ENCODE results near the gene CLPSL2. TPM values are rescaled to one million over a fixed set of nuclear protein-coding genes. Genes with fewer than 3 reads are reported as not detected.
A peak's percentile ranks its signal among the peaks of the same experiment; 100 is the strongest.

Gene CLPSL2
- total RNA-seq, 2 donors from 2014 or later: 1.1 to 2.1 TPM

DNA sequence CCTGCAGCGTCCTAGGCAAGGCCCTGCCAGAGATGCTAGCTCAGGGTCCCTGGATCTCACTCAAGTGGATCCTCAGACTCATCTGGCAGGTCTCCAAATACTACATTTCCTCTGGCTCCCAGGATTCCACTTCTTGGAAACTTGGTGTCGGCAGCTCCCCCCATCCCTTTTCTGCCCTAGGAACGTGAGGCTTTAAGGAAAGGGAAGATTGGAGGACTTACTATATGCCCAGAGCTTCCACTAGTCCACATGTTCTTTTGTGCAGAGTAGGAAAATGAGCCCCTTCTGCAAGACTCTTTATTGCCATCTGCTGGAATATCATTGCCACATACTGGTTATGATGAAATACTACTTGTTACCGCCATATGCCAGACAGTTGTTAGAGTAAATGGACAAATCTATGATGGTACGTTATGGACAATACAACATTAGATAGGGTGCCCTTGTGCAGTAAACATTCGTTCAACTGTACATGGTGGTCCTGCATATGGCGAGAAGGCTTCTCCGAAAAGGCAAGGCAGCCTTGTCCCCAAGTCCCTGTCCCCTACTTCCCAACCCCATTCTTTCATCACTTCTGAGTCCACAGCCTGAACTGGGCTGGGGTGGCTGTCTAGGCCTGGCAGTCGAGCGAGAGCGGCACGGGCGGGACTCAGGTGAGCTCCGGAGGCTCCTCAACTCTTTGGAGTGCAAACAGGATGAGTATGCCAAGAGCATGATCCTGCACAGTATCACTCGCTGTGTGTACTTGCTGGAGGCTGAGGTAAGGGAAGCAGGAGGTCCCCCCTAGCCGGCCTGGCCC, 38.8 kb upstream of the CLPSL2 start:
- Mint-ChIP-seq H3K4me3 (no peak overlapping the region), H3K4me1 (peaks cover 27% of the 10 kb centered on the region), H3K9me3 (no peaks in the 10 kb centered on the region), H3K27ac (no peak overlapping the region), H3K27me3 (ENCODE audit: insufficient read depth) (peaks cover 5% of the 10 kb centered on the region), H3K36me3 (ENCODE audit: low read depth) (no peaks in the 10 kb centered on the region)
- Histone ChIP-seq H3K9ac (ENCODE audit: extremely low read depth, low read length, poor library complexity, severe bottlenecking) (no peak overlapping the region), H3K27ac (ENCODE audit: low read depth, low read length) (no peak overlapping the region), H3K9me3 (ENCODE audit: control insufficient read depth, low read length) (no peaks in the 10 kb centered on the region), H3K4me3 (ENCODE audit: low read length) (no peak overlapping the region), H3K4me1 (ENCODE audit: control insufficient read depth, insufficient read depth, low read length) (peaks cover 3% of the 10 kb centered on the region), H3K27me3 (ENCODE audit: control insufficient read depth, insufficient read depth, low read length, poor library complexity, severe bottlenecking) (no peaks in the 10 kb centered on the region), H3K36me3 (ENCODE audit: control insufficient read depth, insufficient read depth, low read length) (no peaks in the 10 kb centered on the region)
- peak; percentile 46 for DNase-seq
- TF ChIP-seq, protein P1, sequence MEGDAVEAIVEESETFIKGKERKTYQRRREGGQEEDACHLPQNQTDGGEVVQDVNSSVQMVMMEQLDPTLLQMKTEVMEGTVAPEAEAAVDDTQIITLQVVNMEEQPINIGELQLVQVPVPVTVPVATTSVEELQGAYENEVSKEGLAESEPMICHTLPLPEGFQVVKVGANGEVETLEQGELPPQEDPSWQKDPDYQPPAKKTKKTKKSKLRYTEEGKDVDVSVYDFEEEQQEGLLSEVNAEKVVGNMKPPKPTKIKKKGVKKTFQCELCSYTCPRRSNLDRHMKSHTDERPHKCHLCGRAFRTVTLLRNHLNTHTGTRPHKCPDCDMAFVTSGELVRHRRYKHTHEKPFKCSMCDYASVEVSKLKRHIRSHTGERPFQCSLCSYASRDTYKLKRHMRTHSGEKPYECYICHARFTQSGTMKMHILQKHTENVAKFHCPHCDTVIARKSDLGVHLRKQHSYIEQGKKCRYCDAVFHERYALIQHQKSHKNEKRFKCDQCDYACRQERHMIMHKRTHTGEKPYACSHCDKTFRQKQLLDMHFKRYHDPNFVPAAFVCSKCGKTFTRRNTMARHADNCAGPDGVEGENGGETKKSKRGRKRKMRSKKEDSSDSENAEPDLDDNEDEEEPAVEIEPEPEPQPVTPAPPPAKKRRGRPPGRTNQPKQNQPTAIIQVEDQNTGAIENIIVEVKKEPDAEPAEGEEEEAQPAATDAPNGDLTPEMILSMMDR (conservative IDR thresholded peaks at IDR 0.05): peak; percentile 63
- WGBS, 2 experiments (ENCODE audit: insufficient coverage in 1 of 2, insufficient read length in 1 of 2): 91% methylated on average over 8 to 16 of the region's 16 CpGs

DNA sequence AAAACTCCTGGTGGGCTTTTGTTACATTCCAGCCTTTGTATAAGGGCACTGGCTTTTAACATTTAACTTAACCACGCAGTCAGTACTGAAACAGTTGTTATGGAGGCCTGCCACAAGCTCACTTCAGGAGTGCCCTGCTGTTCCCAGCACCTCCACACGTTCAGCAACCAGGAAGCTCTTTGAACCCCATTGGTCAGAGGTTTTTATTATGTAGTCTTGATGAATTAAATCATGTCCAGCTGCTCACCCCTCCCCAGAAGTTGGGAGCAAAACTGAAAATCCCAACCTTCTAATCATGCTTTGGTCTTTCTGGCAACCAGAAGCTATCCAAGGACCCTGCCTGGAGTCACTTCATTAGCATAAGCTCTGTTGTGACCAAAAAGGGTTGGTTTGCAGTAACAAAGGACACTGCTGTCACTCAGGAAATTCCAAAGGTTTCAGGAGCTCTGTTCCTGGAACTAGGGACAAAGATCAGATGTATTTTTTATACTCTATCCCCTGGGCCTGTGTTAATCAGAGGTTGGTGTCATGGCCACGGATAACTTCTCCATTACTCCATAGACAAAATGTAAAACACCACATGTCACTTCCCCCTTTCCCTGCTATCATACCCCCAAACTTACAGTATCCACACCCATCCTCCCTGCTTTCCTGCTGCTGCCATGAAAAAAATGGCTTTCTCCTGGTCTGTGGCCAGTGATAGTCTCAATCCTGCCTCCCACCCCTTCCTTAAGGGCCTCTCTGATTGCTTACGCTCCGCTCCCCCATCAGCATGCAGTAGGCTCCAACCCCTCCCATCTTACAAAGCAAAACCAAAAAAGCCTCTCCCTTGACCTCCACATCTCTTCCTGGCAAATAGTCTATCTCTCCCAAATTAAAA, 36.5 kb upstream of the CLPSL2 start:
- WGBS, 2 experiments (ENCODE audit: insufficient coverage in 1 of 2, insufficient read length in 1 of 2): 34 to 44% methylated on average over 2 to 5 of the region's 5 CpGs
- Mint-ChIP-seq H3K27ac (peak overlapping the region; percentile 98), H3K27me3 (ENCODE audit: insufficient read depth) (peaks cover 2% of the 10 kb centered on the region), H3K9me3 (no peaks in the 10 kb centered on the region), H3K4me3 (peak overlapping the region; percentile 18), H3K36me3 (ENCODE audit: low read depth) (no peaks in the 10 kb centered on the region), H3K4me1 (peaks cover 24% of the 10 kb centered on the region)
- Histone ChIP-seq H3K27me3 (ENCODE audit: control insufficient read depth, insufficient read depth, low read length, poor library complexity, severe bottlenecking) (no peaks in the 10 kb centered on the region), H3K36me3 (ENCODE audit: control insufficient read depth, insufficient read depth, low read length) (no peaks in the 10 kb centered on the region), H3K9me3 (ENCODE audit: control insufficient read depth, low read length) (no peaks in the 10 kb centered on the region), H3K4me3 (ENCODE audit: low read length) (no peak overlapping the region), H3K27ac (ENCODE audit: low read depth, low read length) (peak overlapping the region; percentile 86), H3K9ac (ENCODE audit: extremely low read depth, low read length, poor library complexity, severe bottlenecking) (no peak overlapping the region), H3K4me1 (ENCODE audit: control insufficient read depth, insufficient read depth, low read length) (peaks cover 3% of the 10 kb centered on the region)
- TF ChIP-seq, protein P1 (conservative IDR thresholded peaks at IDR 0.05): no peak
- DNase-seq: peak; percentile 77

DNA sequence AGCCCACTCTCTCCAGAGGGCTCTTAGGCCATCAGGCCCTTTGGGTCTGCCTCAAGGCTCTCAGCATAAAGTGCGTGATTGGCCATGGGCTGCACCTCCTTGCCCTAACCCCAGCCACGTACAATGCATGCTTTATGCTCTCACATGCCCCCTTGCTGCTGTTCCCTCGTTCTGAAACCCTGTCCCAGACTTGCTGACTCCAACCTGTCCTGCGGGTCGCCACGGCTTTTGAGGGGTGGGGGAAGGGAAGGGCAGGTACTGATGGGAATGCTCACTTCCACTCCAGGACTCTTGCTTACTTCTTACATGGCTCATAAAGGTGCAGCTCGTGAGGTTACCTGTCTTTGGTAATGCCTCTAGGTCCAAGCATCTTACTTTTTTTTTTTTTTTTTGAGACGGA, 33.6 kb upstream of the CLPSL2 start:
- Histone ChIP-seq H3K4me3 (ENCODE audit: low read length) (no peak overlapping the region), H3K4me1 (ENCODE audit: control insufficient read depth, insufficient read depth, low read length) (peaks cover 3% of the 10 kb centered on the region), H3K36me3 (ENCODE audit: control insufficient read depth, insufficient read depth, low read length) (no peaks in the 10 kb centered on the region), H3K27ac (ENCODE audit: low read depth, low read length) (no peak overlapping the region), H3K9ac (ENCODE audit: extremely low read depth, low read length, poor library complexity, severe bottlenecking) (no peak overlapping the region), H3K9me3 (ENCODE audit: control insufficient read depth, low read length) (no peaks in the 10 kb centered on the region), H3K27me3 (ENCODE audit: control insufficient read depth, insufficient read depth, low read length, poor library complexity, severe bottlenecking) (no peaks in the 10 kb centered on the region)
- WGBS, 2 experiments (ENCODE audit: insufficient coverage in 1 of 2, insufficient read length in 1 of 2): 75 to 83% methylated on average over 5 to 8 of the region's 8 CpGs
- TF ChIP-seq, protein P1 (conservative IDR thresholded peaks at IDR 0.05): peak; percentile 54
- Mint-ChIP-seq H3K27ac (peak overlapping the region; percentile 83), H3K9me3 (no peaks in the 10 kb centered on the region), H3K36me3 (ENCODE audit: low read depth) (no peaks in the 10 kb centered on the region), H3K27me3 (ENCODE audit: insufficient read depth) (no peaks in the 10 kb centered on the region), H3K4me1 (peaks cover 24% of the 10 kb centered on the region), H3K4me3 (no peak overlapping the region)
- peak; percentile 84 for DNase-seq

All from endodermal cell (in vitro differentiated cells).